Dermis blood vessel endothelial cell (primary cell): ENCODE data around the gene HMGN2. TPM values are rescaled to one million over a fixed set of nuclear protein-coding genes. Genes with fewer than 3 reads are reported as not detected.

Source experiments
- total RNA-seq: library from RNA; depleted of rRNA; stranded (reverse); fragments of >200 nt; gene quantifications from 2 replicates; pipeline ENCODE4 v1.2.3, GENCODE V29; 2014

Gene HMGN2
- total RNA-seq, 1 donor from 2014 or later = 99.9 TPM

Other genes with a start within 250 kb of the HMGN2 start
- 10.2 and 13.9 TPM in 2 replicates for gene CEP85, start 238.2 kb upstream of the HMGN2 start, total RNA-seq
- 10.4 and 23.8 TPM in 2 replicates for gene SH3BGRL3, start 192.4 kb upstream of the HMGN2 start, total RNA-seq
- gene UBXN11, start 165.8 kb upstream of the HMGN2 start, total RNA-seq = 2.3 and 3.6 TPM in 2 replicates
- gene CD52, start 154.5 kb upstream of the HMGN2 start, total RNA-seq = not detected in 2 replicates
- gene CRYBG2, start 118.3 kb upstream of the HMGN2 start, total RNA-seq = 0.70 TPM in 1 of 2 replicates, not detected in the other
- gene ZNF683, start 99.7 kb upstream of the HMGN2 start, total RNA-seq = not detected in 2 replicates
- gene LIN28A, start 61.6 kb upstream of the HMGN2 start, total RNA-seq = not detected in 2 replicates
- gene DHDDS, start 40.1 kb upstream of the HMGN2 start, total RNA-seq = 44.9 and 64.5 TPM in 2 replicates
- 17.7 and 21.1 TPM in 2 replicates for gene RPS6KA1, start 57.3 kb downstream of the HMGN2 start, total RNA-seq
- 14.5 and 28.3 TPM in 2 replicates for gene ARID1A, start 223.6 kb downstream of the HMGN2 start, total RNA-seq